ENCODE results near the gene ADRB2. TPM values are rescaled to one million over a fixed set of nuclear protein-coding genes. Genes with fewer than 3 reads are reported as not detected.

ADRB2 gene
- polyA plus RNA-seq, 3 donors: 6.8 to 10.9 (median 10.8) TPM

DNA sequence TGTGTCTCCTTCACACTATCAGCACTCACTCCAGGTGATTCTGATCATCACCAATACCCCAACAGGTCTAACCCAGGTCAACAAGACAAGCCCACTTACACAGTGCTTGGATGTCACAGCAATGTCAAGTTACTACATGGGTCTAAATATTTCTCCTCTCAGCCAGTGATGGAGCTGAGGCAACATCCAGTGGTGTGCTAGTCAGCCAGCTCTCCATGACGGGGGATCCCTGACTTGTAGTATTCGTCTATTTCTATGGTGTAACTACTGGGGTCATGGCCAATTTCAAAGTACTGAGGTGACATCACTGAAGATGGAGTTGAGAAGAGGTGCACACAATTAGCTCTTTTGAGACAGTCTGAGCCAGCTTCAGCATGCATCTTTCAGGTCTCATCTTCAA, 31.1 kb downstream of the ADRB2 start:
- intact Hi-C loops (cut with micrococcal nuclease): no loop called here
- Histone ChIP-seq H3K4me2 (replicated peaks; ENCODE audit: extremely low read depth, low read length, poor library complexity, severe bottlenecking) (no peak overlapping the region), H3K79me2 (ENCODE audit: insufficient read depth, low read length) (no peaks in the 10 kb centered on the region), H3K27me3 (ENCODE audit: control insufficient read depth in 2 of 2, insufficient read depth in 2 of 2, low read length in 2 of 2) (no peaks in the 10 kb centered on the region), H3K9me3 (replicated peaks in 1 of 2; ENCODE audit: control insufficient read depth in 1 of 2, insufficient read depth in 1 of 2, low read length in 2 of 2) (no peaks in the 10 kb centered on the region), H3K4me1 (ENCODE audit: control insufficient read depth in 1 of 2, insufficient read depth in 2 of 2, low read length in 2 of 2) (peaks cover 15 to 21% of the 10 kb centered on the region in 2 donors), H3K9ac (ENCODE audit: insufficient read depth, low read length, poor library complexity, severe bottlenecking) (no peak overlapping the region), H3K4me3 (replicated peaks in 1 of 3; ENCODE audit: low read depth in 2 of 3, low read length in 3 of 3) (no peak overlapping the region), H3K27ac (ENCODE audit: low read depth in 1 of 2, low read length in 2 of 2) (no peak overlapping the region), H4K20me1 (ENCODE audit: insufficient read depth, low read length) (peaks cover 68% of the 10 kb centered on the region), H3K36me3 (replicated peaks in 1 of 2; ENCODE audit: control insufficient read depth in 1 of 2, insufficient read depth in 2 of 2, low read length in 2 of 2) (peaks cover 0 to 10% of the 10 kb centered on the region in 2 donors), H2AFZ (ENCODE audit: insufficient read depth, low read depth, low read length, poor library complexity, severe bottlenecking) (no peak overlapping the region)
- H3K36me3 Mint-ChIP-seq: peaks cover 27 to 34% of the 10 kb centered on the region in 2 donors
- peaks cover 0 to 2% (median 2%) of the 10 kb centered on the region in 3 donors for H3K27me3 Mint-ChIP-seq (ENCODE audit: low read depth in 3 of 3)
- DNase-seq: no peak
- no peak for TF ChIP-seq CTCF (IDR thresholded peaks at IDR 0.05)
- WGBS (ENCODE audit: insufficient coverage): 100% methylated on average over 2 of the region's 2 CpGs
- no peak overlapping the region for H3K27ac Mint-ChIP-seq
- no peaks in the 10 kb centered on the region for H3K9me3 Mint-ChIP-seq
- H3K4me3 Mint-ChIP-seq: no peak overlapping the region
- H3K4me1 Mint-ChIP-seq: peaks cover 35% of the 10 kb centered on the region

- Histone ChIP-seq H3K27ac (ENCODE audit: low read depth in 1 of 2, low read length in 2 of 2) (no peak overlapping the region), H3K79me2 (ENCODE audit: insufficient read depth, low read length) (no peaks in the 10 kb centered on the region), H3K9ac (ENCODE audit: insufficient read depth, low read length, poor library complexity, severe bottlenecking) (no peak overlapping the region), H3K27me3 (ENCODE audit: control insufficient read depth in 2 of 2, insufficient read depth in 2 of 2, low read length in 2 of 2) (no peaks in the 10 kb centered on the region), H4K20me1 (ENCODE audit: insufficient read depth, low read length) (peaks cover 68% of the 10 kb centered on the region), H2AFZ (ENCODE audit: insufficient read depth, low read depth, low read length, poor library complexity, severe bottlenecking) (no peak overlapping the region), H3K9me3 (replicated peaks in 1 of 2; ENCODE audit: control insufficient read depth in 1 of 2, insufficient read depth in 1 of 2, low read length in 2 of 2) (no peaks in the 10 kb centered on the region), H3K4me2 (replicated peaks; ENCODE audit: extremely low read depth, low read length, poor library complexity, severe bottlenecking) (no peak overlapping the region), H3K36me3 (replicated peaks in 1 of 2; ENCODE audit: control insufficient read depth in 1 of 2, insufficient read depth in 2 of 2, low read length in 2 of 2) (peaks cover 0 to 12% of the 10 kb centered on the region in 2 donors), H3K4me3 (replicated peaks in 1 of 3; ENCODE audit: low read depth in 2 of 3, low read length in 3 of 3) (no peak overlapping the region), H3K4me1 (ENCODE audit: control insufficient read depth in 1 of 2, insufficient read depth in 2 of 2, low read length in 2 of 2) (peaks cover 15 to 21% of the 10 kb centered on the region in 2 donors)
- WGBS (ENCODE audit: insufficient coverage): 100% methylated on average over 1 of the region's 2 CpGs
- TF ChIP-seq CTCF (IDR thresholded peaks at IDR 0.05): no peak
- Mint-ChIP-seq H3K4me1 (peaks cover 35% of the 10 kb centered on the region), H3K27me3 (ENCODE audit: low read depth in 3 of 3) (peaks cover 0 to 2% (median 2%) of the 10 kb centered on the region in 3 donors), H3K27ac (no peak overlapping the region), H3K4me3 (no peak overlapping the region), H3K36me3 (peaks cover 27 to 28% of the 10 kb centered on the region in 2 donors), H3K9me3 (no peaks in the 10 kb centered on the region)
- intact Hi-C loops (cut with micrococcal nuclease): no loop called here
- DNase-seq: no peak
Observed at GRCh38 chr5:148858106-148858505, 31.7 kb downstream of the ADRB2 start.

Data from CD14-positive monocyte (primary cell).